Measurements from ENCODE around the gene DNAAF3. TPM values are rescaled to one million over a fixed set of nuclear protein-coding genes. Genes with fewer than 3 reads are reported as not detected.

Gene DNAAF3
- total RNA-seq, 4 donors from 2014 or later, result 0.39 TPM; not detected in 3

- DNase-seq, result no peak
- H3K27me3 ChIP-seq, result peaks cover 67 to 73% (median 67%) of the 10 kb centered on the region in 3 donors
Observed at GRCh38 chr19:55169136-55169535, 2.7 kb upstream of the DNAAF3 start.

GRCh38 chr19:55165952-55166529 lies 372 bp downstream of the DNAAF3 start:
- Histone ChIP-seq H3K4me1 (peaks cover 3 to 5% of the 10 kb centered on the region in 2 donors), H3K9me3 (no peaks in the 10 kb centered on the region), H3K4me3 (peak overlapping the region; percentile 55 to 65 (median 59)), H3K36me3 (no peaks in the 10 kb centered on the region), H3K27me3 (peaks cover 49 to 58% (median 53%) of the 10 kb centered on the region in 3 donors), H3K27ac (peak overlapping the region in 1 of 4 donors; percentile 30)
- intact Hi-C loops (cut with DNase I; ENCODE audit: low total_unique reads) (no loop called here), in situ Hi-C loops (cut with MboI; ENCODE audit: low sequenced_read_pairs in 4 of 4) (loop anchor here in 1 of 4 donors (10.0 kb wide), 1 partner anchor 81 kb away; no protein-coding TSS in a partner anchor)
- TF ChIP-seq POLR2A (IDR thresholded peaks at IDR 0.05), result no peak
- peak in 2 of 5 experiments; percentile 22 to 42 for TF ChIP-seq CTCF (IDR thresholded peaks at IDR 0.05 in 4 of 5, conservative IDR thresholded peaks at IDR 0.05 in 1 of 5)
- ATAC-seq (peak; percentile 61 to 66), DNase-seq (peak in 1 of 2 donors; percentile 65)

More at GRCh38 chr19:55169136-55169535, 2.7 kb upstream of the DNAAF3 start:
- Histone ChIP-seq H3K36me3 (no peaks in the 10 kb centered on the region), H3K4me1 (peaks cover 9 to 10% of the 10 kb centered on the region in 2 donors), H3K27ac (no peak overlapping the region), H3K9me3 (no peaks in the 10 kb centered on the region), H3K4me3 (no peak overlapping the region)
- TF ChIP-seq POLR2A (IDR thresholded peaks at IDR 0.05), result no peak
- no peak for TF ChIP-seq CTCF (IDR thresholded peaks at IDR 0.05 in 4 of 5, conservative IDR thresholded peaks at IDR 0.05 in 1 of 5)
- no peak for ATAC-seq
- intact Hi-C loops (cut with DNase I; ENCODE audit: low total_unique reads) (no loop called here), in situ Hi-C loops (cut with MboI; ENCODE audit: low sequenced_read_pairs in 4 of 4) (loop anchor here in 1 of 4 donors (10.0 kb wide), 1 partner anchor 84 kb away; no protein-coding TSS in a partner anchor)

- no peak for TF ChIP-seq CTCF (IDR thresholded peaks at IDR 0.05 in 4 of 5, conservative IDR thresholded peaks at IDR 0.05 in 1 of 5)
- TF ChIP-seq POLR2A (IDR thresholded peaks at IDR 0.05), result no peak
- ATAC-seq (no peak), DNase-seq (no peak)
- Histone ChIP-seq H3K4me3 (no peak overlapping the region), H3K36me3 (no peaks in the 10 kb centered on the region), H3K27ac (no peak overlapping the region), H3K9me3 (no peaks in the 10 kb centered on the region), H3K4me1 (peaks cover under 1 to 21% of the 10 kb centered on the region in 2 donors), H3K27me3 (peaks cover 22 to 28% (median 23%) of the 10 kb centered on the region in 3 donors)
- intact Hi-C loops (cut with DNase I; ENCODE audit: low total_unique reads), result no loop called here
- in situ Hi-C loops (cut with MboI; ENCODE audit: low sequenced_read_pairs in 4 of 4), result loop anchor here in 1 of 4 donors (10.0 kb wide), 1 partner anchor 77 kb away; no protein-coding TSS in a partner anchor
Observed at GRCh38 chr19:55161571-55162322, 4.7 kb downstream of the DNAAF3 start.

- Histone ChIP-seq H3K4me1 (peaks cover 0 to 18% of the 10 kb centered on the region in 2 donors), H3K27ac (no peak overlapping the region), H3K36me3 (no peaks in the 10 kb centered on the region), H3K27me3 (peaks cover 27 to 29% (median 27%) of the 10 kb centered on the region in 3 donors), H3K4me3 (no peak overlapping the region), H3K9me3 (no peaks in the 10 kb centered on the region)
- DNase-seq (peak in 1 of 2 donors; percentile 8), ATAC-seq (no peak)
- intact Hi-C loops (cut with DNase I; ENCODE audit: low total_unique reads), result loop anchor here (1.0 kb wide), 2 partner anchors 20 to 73 kb away; no protein-coding TSS in a partner anchor
- TF ChIP-seq POLR2A (IDR thresholded peaks at IDR 0.05) (no peak), CTCF (IDR thresholded peaks at IDR 0.05 in 4 of 5, conservative IDR thresholded peaks at IDR 0.05 in 1 of 5) (no peak)
- in situ Hi-C loops (cut with MboI; ENCODE audit: low sequenced_read_pairs in 4 of 4), result loop anchor here in 1 of 4 donors (10.0 kb wide), 1 partner anchor 76 kb away; no protein-coding TSS in a partner anchor
Observed at GRCh38 chr19:55160986-55161365, 5.4 kb downstream of the DNAAF3 start.

Measured in gastrocnemius medialis (tissue), 4 donors.